Mesenchymal stem cell (in vitro differentiated cells and primary cell): ENCODE measurements around the gene NFATC2.
A peak's percentile ranks its signal among the peaks of the same experiment; 100 is the strongest.

ENCODE experiments used
- DNase-seq: peaks from one replicate; pipeline ENCODE4 v3.0.0-alpha.2; 2013
- H2AFZ ChIP-seq: one replicate; pipeline ENCODE4 v1.6.1; 2013; ENCODE audit warnings: low read depth, mild to moderate bottlenecking, control low read depth, inconsistent platforms, low read length, moderate library complexity
- H2AK5ac ChIP-seq: 2 replicates; pipeline ENCODE4 v1.6.1; 2013; ENCODE audit warnings: low read length, moderate library complexity, mild to moderate bottlenecking, inconsistent platforms; ENCODE audit not compliant: severe bottlenecking
- H2BK120ac ChIP-seq: one replicate; pipeline ENCODE4 v1.6.1; 2013; ENCODE audit warnings: low read depth, mild to moderate bottlenecking, inconsistent platforms, low read length, moderate library complexity
- H2BK12ac ChIP-seq, 2 experiments: one replicate each; pipeline ENCODE4 v1.6.1; 2013; ENCODE audit warnings: inconsistent platforms in 2 of 2, low read length in 2 of 2, mild to moderate bottlenecking in 2 of 2, moderate library complexity in 2 of 2, control low read depth in 1 of 2
- H2BK15ac ChIP-seq: one replicate; pipeline ENCODE4 v1.6.1; 2013; ENCODE audit warnings: mild to moderate bottlenecking, low read depth, inconsistent platforms; ENCODE audit not compliant: poor library complexity, severe bottlenecking
- H2BK5ac ChIP-seq: 2 replicates; pipeline ENCODE4 v1.6.1; 2013; ENCODE audit warnings: low read depth, mild to moderate bottlenecking, low read length, control low read depth, inconsistent platforms; ENCODE audit not compliant: poor library complexity, severe bottlenecking
- H3K14ac ChIP-seq, 2 experiments: one replicate each; pipeline ENCODE4 v1.6.1; 2013; ENCODE audit warnings: inconsistent platforms in 2 of 2, low read length in 2 of 2, control low read depth in 1 of 2, mild to moderate bottlenecking in 1 of 2, moderate library complexity in 1 of 2
- H3K18ac ChIP-seq, 2 experiments: one replicate each; pipeline ENCODE4 v1.6.1; 2013; ENCODE audit warnings: inconsistent platforms in 2 of 2, low read length in 2 of 2, control low read depth in 1 of 2, low read depth in 1 of 2, mild to moderate bottlenecking in 1 of 2
- H3K23ac ChIP-seq, 2 experiments: one replicate each; pipeline ENCODE4 v1.6.1; 2013; ENCODE audit warnings: inconsistent platforms in 2 of 2, low read length in 2 of 2, mild to moderate bottlenecking in 2 of 2, moderate library complexity in 2 of 2, control low read depth in 1 of 2
- H3K27ac ChIP-seq: 2 replicates; pipeline ENCODE4 v1.5.1; 2013; ENCODE audit warnings: mild to moderate bottlenecking, moderate library complexity, low read length, control low read depth, inconsistent platforms; ENCODE audit not compliant: poor library complexity, severe bottlenecking
- H3K27me3 ChIP-seq, 2 experiments: 2 replicates each; pipeline versions ENCODE4 v1.6.1 to v1.7.0; 2013; ENCODE audit warnings: low read length in 2 of 2, mild to moderate bottlenecking in 2 of 2, moderate library complexity in 2 of 2, control low read depth in 1 of 2, inconsistent platforms in 1 of 2; ENCODE audit not compliant: control insufficient read depth in 1 of 2, insufficient read depth in 1 of 2
- H3K36me3 ChIP-seq, 2 experiments: 2 replicates each; pipeline versions ENCODE4 v1.6.1 to v1.7.0; 2013; ENCODE audit warnings: low read length in 2 of 2, control low read depth in 1 of 2, inconsistent platforms in 1 of 2, low read depth in 1 of 2, mild to moderate bottlenecking in 1 of 2; ENCODE audit not compliant: insufficient read depth in 2 of 2, control insufficient read depth in 1 of 2
- H3K4ac ChIP-seq, 2 experiments: one replicate each; pipeline ENCODE4 v1.6.1; 2013; ENCODE audit warnings: inconsistent platforms in 2 of 2, low read length in 2 of 2, mild to moderate bottlenecking in 2 of 2, moderate library complexity in 2 of 2, control low read depth in 1 of 2, low read depth in 1 of 2
- H3K4me1 ChIP-seq: 2 replicates; pipeline ENCODE4 v1.6.1; 2013; ENCODE audit warnings: low read depth, low read length, control low read depth; ENCODE audit not compliant: control insufficient read depth, insufficient read depth
- H3K4me2 ChIP-seq: 2 replicates; pipeline ENCODE4 v1.6.1; 2013; ENCODE audit warnings: low read length, mild to moderate bottlenecking, inconsistent platforms; ENCODE audit not compliant: poor library complexity, severe bottlenecking
- H3K4me3 ChIP-seq, 2 experiments: 2 replicates each; pipeline versions ENCODE4 v1.5.1 to v1.7.0; 2013; ENCODE audit warnings: low read length in 2 of 2, mild to moderate bottlenecking in 2 of 2, control low read depth in 1 of 2, low read depth in 1 of 2; ENCODE audit not compliant: insufficient read depth in 1 of 2
- H3K79me1 ChIP-seq: replicated peaks from 2 replicates; pipeline ENCODE4 v1.6.1; 2013; ENCODE audit warnings: mild to moderate bottlenecking, control low read depth, low read length, inconsistent platforms; ENCODE audit not compliant: poor library complexity, severe bottlenecking
- H3K9ac ChIP-seq: 2 replicates; pipeline ENCODE4 v1.7.0; 2013; ENCODE audit warnings: mild to moderate bottlenecking, low read length, moderate library complexity
- H3K9me3 ChIP-seq: 2 replicates; pipeline ENCODE4 v1.7.0; 2013; ENCODE audit warnings: mild to moderate bottlenecking, low read length; ENCODE audit not compliant: control insufficient read depth
- H4K8ac ChIP-seq: one replicate; pipeline ENCODE4 v1.6.1; 2013; ENCODE audit warnings: inconsistent platforms, mild to moderate bottlenecking, low read length, moderate library complexity
- H4K91ac ChIP-seq: one replicate; pipeline ENCODE4 v1.6.1; 2013; ENCODE audit warnings: mild to moderate bottlenecking, low read length, inconsistent platforms
- WGBS: methylation state at CpG from one replicate; pipeline ENCODE4 v1.1.7; 2013; ENCODE audit warnings: mixed read lengths; 5-methylcytosine and 5-hydroxymethylcytosine counted together

Gene NFATC2

GRCh38 chr20:51494241-51495110, 48.0 kb downstream of the NFATC2 start:
- peaks cover 23 to 31% of the 10 kb centered on the region in 2 experiments for H3K27me3 ChIP-seq
- no peaks in the 10 kb centered on the region for H3K79me1 ChIP-seq
- no peak overlapping the region for H3K9ac ChIP-seq
- H3K27ac ChIP-seq = no peak overlapping the region
- 87% methylated on average over 16 of the region's 16 CpGs for WGBS
- no peak overlapping the region for H3K14ac ChIP-seq
- no peaks in the 10 kb centered on the region for H3K4me1 ChIP-seq
- H3K9me3 ChIP-seq = no peaks in the 10 kb centered on the region
- H2AK5ac ChIP-seq = no peak overlapping the region
- H2BK120ac ChIP-seq = no peak overlapping the region
- no peak overlapping the region for H2BK12ac ChIP-seq
- no peak overlapping the region for H3K4me3 ChIP-seq
- DNase-seq = no peak
- no peak overlapping the region for H4K8ac ChIP-seq
- H2BK5ac ChIP-seq = no peak overlapping the region
- no peak overlapping the region for H3K23ac ChIP-seq
- H4K91ac ChIP-seq = peak overlapping the region; percentile 10
- peak overlapping the region in 1 of 2 experiments; percentile 67 for H3K18ac ChIP-seq
- H3K4ac ChIP-seq = no peak overlapping the region
- no peak overlapping the region for H2AFZ ChIP-seq
- no peak overlapping the region for H3K4me2 ChIP-seq
- H3K36me3 ChIP-seq = no peaks in the 10 kb centered on the region
- H2BK15ac ChIP-seq = peak overlapping the region; percentile 9

DNA sequence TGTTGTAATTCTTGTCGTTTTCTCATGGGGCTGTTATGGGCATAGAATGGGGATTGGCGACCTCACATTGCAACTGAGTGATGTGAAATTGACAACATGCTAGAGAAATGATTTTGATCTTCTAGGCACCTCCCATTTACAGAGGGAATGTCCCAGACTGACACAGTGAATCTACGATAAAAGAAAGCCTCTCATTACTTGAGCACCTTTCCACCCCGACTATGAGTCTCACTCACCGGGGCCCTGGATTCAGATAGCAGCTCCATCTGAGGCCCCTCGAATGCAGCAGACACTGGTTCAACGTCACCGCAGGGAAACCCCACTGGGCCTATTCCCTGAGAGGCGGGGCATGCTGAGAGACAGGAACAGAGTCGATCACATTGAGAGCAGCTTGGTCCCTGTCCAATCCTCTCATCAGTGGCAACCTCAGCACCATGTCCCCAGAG, 49.1 kb downstream of the NFATC2 start:
- H3K79me1 ChIP-seq = no peaks in the 10 kb centered on the region
- H3K14ac ChIP-seq = no peak overlapping the region
- no peaks in the 10 kb centered on the region for H3K9me3 ChIP-seq
- no peak overlapping the region for H3K9ac ChIP-seq
- no peak overlapping the region for H3K4ac ChIP-seq
- no peak for DNase-seq
- H2BK120ac ChIP-seq = no peak overlapping the region
- H2AK5ac ChIP-seq = no peak overlapping the region
- H3K36me3 ChIP-seq = no peaks in the 10 kb centered on the region
- no peak overlapping the region for H3K4me3 ChIP-seq
- H2BK15ac ChIP-seq = no peak overlapping the region
- H4K91ac ChIP-seq = no peak overlapping the region
- no peak overlapping the region for H3K4me2 ChIP-seq
- H2BK5ac ChIP-seq = no peak overlapping the region
- no peak overlapping the region for H2AFZ ChIP-seq
- no peak overlapping the region for H3K18ac ChIP-seq
- H3K23ac ChIP-seq = peak overlapping the region in 1 of 2 experiments; percentile 28
- peaks cover 18 to 24% of the 10 kb centered on the region in 2 experiments for H3K27me3 ChIP-seq
- no peak overlapping the region for H4K8ac ChIP-seq
- no peak overlapping the region for H2BK12ac ChIP-seq
- no peak overlapping the region for H3K27ac ChIP-seq
- WGBS = 89% methylated on average over 10 of the region's 10 CpGs
- H3K4me1 ChIP-seq = no peaks in the 10 kb centered on the region

DNA sequence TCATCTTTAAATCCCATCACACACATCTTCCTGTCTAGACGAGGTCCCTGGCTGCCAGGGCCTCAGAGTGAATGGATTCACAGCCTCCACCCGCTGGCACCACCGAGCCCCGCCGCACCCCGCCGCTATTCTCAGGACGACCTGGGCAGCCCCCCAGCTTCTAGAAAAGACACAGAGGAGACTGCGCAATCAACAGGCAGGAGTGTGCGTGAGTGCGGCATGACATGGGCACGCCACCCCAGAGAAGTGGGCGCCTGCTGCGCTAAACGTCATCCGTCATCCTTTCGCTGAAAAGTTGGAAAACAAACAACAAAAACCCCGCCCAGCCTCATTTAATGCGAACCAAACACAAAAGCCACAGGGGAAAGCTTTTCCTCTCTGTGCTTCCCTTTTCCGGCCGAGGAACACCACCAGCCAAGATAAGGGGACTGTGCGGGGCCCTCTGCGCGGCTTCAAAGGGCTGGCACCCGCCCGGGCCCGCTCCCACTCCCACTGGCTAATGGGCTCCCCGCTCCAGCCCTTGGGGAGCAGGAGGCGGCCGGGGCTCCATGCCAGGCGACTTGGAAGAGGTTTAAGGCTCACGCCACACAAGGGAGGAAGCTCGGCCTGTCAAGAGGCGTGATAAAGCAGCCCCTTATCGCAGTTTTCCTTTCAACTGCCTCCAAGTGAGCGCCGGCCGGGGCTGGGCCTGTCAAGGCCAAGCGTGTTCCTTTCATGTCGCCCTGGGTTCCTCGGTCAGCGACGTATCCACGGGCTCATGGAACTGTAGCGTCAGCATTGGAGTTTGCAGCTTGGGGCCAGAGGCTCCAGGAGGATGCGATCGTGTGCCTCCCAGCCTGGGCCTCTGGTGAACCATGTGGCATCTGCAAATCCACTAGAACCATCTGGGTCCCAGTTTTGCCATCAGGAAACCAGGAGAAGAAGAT, 50.1 kb downstream of the NFATC2 start:
- peaks cover 14 to 22% of the 10 kb centered on the region in 2 experiments for H3K27me3 ChIP-seq
- no peak overlapping the region for H3K23ac ChIP-seq
- H3K27ac ChIP-seq = no peak overlapping the region
- no peak overlapping the region for H3K4ac ChIP-seq
- no peak overlapping the region for H4K8ac ChIP-seq
- no peak overlapping the region for H2BK5ac ChIP-seq
- no peak overlapping the region for H2BK15ac ChIP-seq
- H2AFZ ChIP-seq = peak overlapping the region; percentile 19
- peaks cover 5% of the 10 kb centered on the region for H3K4me1 ChIP-seq
- no peaks in the 10 kb centered on the region for H3K9me3 ChIP-seq
- WGBS = 83% methylated on average over 47 of the region's 47 CpGs
- no peak overlapping the region for H2AK5ac ChIP-seq
- H2BK120ac ChIP-seq = no peak overlapping the region
- no peak overlapping the region for H3K4me2 ChIP-seq
- peak overlapping the region; percentile 73 for H3K9ac ChIP-seq
- DNase-seq = no peak
- H4K91ac ChIP-seq = no peak overlapping the region
- H3K4me3 ChIP-seq = peak overlapping the region in 1 of 2 experiments; percentile 58
- no peak overlapping the region for H2BK12ac ChIP-seq
- no peak overlapping the region for H3K14ac ChIP-seq
- H3K79me1 ChIP-seq = no peaks in the 10 kb centered on the region
- H3K36me3 ChIP-seq = no peaks in the 10 kb centered on the region
- H3K18ac ChIP-seq = no peak overlapping the region

GRCh38 chr20:51491393-51491792, 51.1 kb downstream of the NFATC2 start:
- H3K4me1 ChIP-seq = peaks cover 8% of the 10 kb centered on the region
- no peak overlapping the region for H3K27ac ChIP-seq
- no peak overlapping the region for H3K18ac ChIP-seq
- peaks cover 14 to 22% of the 10 kb centered on the region in 2 experiments for H3K27me3 ChIP-seq
- no peak for DNase-seq
- H3K36me3 ChIP-seq = no peaks in the 10 kb centered on the region
- H2BK120ac ChIP-seq = no peak overlapping the region
- no peaks in the 10 kb centered on the region for H3K9me3 ChIP-seq
- no peak overlapping the region for H3K4me2 ChIP-seq
- no peak overlapping the region for H3K4ac ChIP-seq
- H3K4me3 ChIP-seq = no peak overlapping the region
- no peaks in the 10 kb centered on the region for H3K79me1 ChIP-seq
- no peak overlapping the region for H2BK12ac ChIP-seq
- H4K91ac ChIP-seq = no peak overlapping the region
- H2AK5ac ChIP-seq = no peak overlapping the region
- no peak overlapping the region for H2BK15ac ChIP-seq
- H4K8ac ChIP-seq = no peak overlapping the region
- H2AFZ ChIP-seq = no peak overlapping the region
- no peak overlapping the region for H3K14ac ChIP-seq
- WGBS = 94% methylated on average over 11 of the region's 11 CpGs
- no peak overlapping the region for H3K9ac ChIP-seq
- H3K23ac ChIP-seq = no peak overlapping the region
- H2BK5ac ChIP-seq = no peak overlapping the region
